HG02970 (cell line): ENCODE data around the gene ANKS1A.
"Not testable (repeated sequence)": the region's sequence is repeated elsewhere in the genome, so short reads cannot be mapped to it uniquely, and the experiment has no call there.

Experiments
- ATAC-seq: cut with Tn5 transposase; IDR thresholded peaks from one replicate; pipeline ENCODE4 v1.9.1; 2021; ENCODE audit warnings: mild to moderate bottlenecking, moderate library complexity, moderate number of reproducible peaks; ENCODE audit not compliant: unreplicated experiment, low FRiP score

ANKS1A gene

GRCh38 chr6:35138191-35138590 lies 249.1 kb downstream of the ANKS1A start:
- ATAC-seq = not testable (repeated sequence)

GRCh38 chr6:35139470-35139869 lies 250.4 kb downstream of the ANKS1A start:
- ATAC-seq = no peak

GRCh38 chr6:35139924-35140638 lies 251.0 kb downstream of the ANKS1A start:
- no peak for ATAC-seq

GRCh38 chr6:35140639-35141006 lies 251.6 kb downstream of the ANKS1A start:
- ATAC-seq = no peak
